GM12873 (cell line): ENCODE data around the gene AGRP.
A peak's percentile ranks its signal among the peaks of the same experiment; 100 is the strongest.

Experiments used
- TF ChIP-seq, protein P1 (sequence below): IDR thresholded peaks from 2 replicates; pipeline ENCODE4 v1.5.1; 2012; ENCODE audit warnings: low read depth, mild to moderate bottlenecking, moderate library complexity, low read length, control low read depth; ENCODE audit not compliant: insufficient read depth; ENCODE audit errors: missing control alignments

Gene AGRP

DNA sequence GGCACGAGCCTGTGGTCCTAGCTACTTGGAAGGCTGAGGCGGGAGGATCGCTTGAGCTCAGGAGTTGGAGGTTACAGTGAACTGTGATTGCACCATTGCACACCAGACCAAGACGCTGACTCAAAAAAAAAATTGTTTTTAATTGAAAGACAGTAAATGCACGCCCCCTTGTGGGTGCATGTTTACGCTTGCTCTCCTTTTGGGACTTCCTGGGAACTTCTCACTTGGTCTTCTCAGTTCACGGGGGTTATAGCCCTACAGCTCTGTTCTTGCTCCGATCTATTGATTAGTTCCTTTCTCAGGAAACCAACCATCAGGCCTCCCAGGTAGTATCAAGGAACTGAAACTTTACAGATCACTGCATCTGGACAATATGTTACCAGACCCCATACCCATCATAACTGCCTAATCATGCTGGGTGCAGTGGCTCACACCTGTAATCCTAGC is 31.1 kb upstream of the AGRP start:
- TF ChIP-seq, protein P1, sequence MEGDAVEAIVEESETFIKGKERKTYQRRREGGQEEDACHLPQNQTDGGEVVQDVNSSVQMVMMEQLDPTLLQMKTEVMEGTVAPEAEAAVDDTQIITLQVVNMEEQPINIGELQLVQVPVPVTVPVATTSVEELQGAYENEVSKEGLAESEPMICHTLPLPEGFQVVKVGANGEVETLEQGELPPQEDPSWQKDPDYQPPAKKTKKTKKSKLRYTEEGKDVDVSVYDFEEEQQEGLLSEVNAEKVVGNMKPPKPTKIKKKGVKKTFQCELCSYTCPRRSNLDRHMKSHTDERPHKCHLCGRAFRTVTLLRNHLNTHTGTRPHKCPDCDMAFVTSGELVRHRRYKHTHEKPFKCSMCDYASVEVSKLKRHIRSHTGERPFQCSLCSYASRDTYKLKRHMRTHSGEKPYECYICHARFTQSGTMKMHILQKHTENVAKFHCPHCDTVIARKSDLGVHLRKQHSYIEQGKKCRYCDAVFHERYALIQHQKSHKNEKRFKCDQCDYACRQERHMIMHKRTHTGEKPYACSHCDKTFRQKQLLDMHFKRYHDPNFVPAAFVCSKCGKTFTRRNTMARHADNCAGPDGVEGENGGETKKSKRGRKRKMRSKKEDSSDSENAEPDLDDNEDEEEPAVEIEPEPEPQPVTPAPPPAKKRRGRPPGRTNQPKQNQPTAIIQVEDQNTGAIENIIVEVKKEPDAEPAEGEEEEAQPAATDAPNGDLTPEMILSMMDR: peak; percentile 75

DNA sequence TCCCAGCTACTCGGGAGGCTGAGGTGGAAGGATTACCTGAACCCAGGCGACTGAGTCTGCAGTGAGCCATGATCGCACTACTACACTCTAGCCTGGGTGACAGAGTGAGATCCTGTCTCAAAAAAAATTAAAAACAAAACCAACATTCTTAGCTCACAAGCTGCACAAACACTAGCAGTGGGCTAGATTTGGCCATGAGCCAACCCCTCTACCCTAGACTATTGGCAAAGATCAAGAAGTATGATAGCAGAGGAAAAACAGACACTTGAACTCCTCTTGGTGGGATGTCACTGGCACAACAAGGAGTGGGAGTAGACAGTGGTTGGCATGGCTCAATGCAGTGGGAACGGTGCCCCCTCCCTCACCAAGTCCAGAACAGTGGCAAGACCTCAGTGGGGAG is 25.7 kb upstream of the AGRP start:
- TF ChIP-seq, protein P1: no peak

DNA sequence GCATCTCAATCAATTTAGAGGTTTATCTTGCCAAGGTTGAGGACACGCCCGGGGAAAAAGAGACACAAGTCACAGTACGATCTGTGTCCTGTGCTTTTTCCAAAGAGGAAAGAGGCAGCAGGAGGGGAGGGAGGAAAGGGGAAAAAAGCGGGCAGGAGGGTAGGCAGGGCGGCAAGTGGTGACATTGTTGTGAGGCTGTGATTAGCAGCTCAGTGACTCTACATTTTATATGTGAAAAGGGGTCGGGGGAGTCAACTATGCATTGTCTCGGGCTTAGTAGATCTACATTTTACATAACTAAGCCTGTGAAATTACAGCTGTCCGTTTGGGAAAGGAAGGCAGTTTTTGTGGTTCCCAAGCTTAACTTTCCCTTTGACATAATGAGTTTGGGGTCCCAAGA is 23.1 kb upstream of the AGRP start:
- TF ChIP-seq, protein P1: no peak

DNA sequence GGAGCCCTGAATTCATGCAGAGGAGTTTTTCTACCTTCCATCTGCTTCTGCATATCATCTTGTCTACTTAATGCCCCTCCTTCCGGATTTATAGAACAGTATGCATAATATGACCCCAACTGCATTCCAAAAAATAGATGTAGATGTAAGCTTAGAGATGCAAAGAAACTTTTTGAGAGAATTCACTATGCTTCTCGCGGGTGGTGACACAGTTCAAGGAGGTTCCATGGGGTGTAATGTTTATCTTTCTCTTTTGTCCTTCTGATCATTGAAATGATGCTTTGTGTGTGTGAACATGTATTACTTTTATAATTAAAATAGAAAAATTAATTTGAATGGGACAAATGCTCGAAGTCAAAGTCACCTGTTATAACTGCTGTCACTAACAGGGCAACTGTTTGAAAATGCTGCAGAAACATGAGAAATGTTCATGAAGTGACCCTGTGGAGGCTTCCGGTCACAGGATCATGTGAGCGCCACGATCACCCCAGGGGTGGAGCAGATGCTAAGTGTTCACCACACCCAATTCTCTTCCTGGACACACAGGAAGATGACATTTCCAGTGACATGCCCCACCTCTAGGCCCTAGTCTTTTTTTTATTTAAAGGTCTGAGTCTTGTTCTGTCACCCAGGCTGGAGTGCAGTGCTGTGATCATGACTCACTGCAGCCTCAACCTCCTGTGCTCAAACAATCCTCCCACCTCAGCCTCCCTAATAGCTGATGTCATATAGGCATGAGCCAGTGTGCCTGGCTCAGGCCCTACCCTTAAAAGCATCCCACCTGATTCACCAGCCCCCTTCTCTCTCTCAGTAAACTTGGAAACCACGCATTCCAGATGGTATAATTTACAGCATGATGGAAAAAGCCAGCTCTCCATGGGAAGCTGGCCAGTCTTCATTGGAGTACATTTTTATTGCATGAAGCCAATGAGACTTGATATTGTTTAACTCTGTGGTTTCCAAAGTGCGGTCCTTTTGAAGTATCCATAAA is 21.0 kb upstream of the AGRP start:
- TF ChIP-seq, protein P1: no peak

DNA sequence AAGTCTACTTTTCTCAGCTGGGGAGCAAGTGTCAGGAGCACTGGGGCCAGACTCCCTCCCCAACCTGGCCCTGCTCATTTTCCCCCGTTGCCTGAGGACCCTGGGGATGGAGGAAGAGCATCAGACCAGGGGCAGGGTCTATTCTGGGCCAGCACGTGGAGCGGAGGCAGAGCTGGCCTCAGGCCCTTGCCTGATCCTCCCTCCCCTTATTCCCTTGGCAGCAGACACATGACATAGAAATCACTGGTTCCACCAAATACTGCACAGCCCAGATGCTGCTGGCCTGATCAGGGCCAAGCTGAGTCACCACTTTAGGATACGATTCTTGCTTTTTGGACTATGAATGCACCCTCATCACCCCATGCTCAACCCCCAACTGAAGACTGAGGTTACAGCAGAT is 15.8 kb upstream of the AGRP start:
- TF ChIP-seq, protein P1: no peak

DNA sequence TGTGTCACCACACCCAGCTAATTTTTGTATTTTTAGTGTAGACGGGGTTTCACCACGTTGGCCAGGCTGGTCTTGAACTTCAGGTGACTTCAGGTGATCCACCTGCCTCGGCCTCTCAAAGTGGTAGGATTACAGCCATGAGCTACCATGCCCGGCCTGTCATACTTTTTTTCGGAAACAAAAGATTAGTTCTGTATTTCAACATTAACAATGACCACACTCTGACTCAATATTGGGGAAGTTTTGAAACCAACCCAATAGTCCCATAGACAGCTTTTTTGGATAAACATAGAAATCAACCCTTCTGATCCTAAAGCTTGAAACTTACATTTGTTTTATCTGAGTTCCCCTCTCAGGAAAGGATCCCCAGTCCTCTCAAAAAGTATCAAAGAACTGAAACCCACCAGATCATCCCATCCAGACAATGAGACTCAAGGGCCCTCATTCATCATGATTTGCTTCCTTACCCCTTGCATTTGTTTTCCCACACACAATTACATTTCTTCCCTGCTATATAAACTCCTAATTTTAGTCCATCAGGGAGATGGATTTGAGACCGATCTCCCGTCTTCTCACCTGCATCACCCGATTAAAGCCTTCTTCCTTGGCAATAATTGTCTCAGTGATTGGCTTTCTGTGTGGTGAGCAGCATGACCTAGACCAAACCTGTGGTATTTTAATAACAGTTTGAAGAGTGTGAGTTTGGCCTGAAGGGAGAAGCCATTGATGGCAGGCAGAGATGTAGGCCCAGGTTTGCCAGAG is 7.2 kb upstream of the AGRP start:
- TF ChIP-seq, protein P1: no peak

DNA sequence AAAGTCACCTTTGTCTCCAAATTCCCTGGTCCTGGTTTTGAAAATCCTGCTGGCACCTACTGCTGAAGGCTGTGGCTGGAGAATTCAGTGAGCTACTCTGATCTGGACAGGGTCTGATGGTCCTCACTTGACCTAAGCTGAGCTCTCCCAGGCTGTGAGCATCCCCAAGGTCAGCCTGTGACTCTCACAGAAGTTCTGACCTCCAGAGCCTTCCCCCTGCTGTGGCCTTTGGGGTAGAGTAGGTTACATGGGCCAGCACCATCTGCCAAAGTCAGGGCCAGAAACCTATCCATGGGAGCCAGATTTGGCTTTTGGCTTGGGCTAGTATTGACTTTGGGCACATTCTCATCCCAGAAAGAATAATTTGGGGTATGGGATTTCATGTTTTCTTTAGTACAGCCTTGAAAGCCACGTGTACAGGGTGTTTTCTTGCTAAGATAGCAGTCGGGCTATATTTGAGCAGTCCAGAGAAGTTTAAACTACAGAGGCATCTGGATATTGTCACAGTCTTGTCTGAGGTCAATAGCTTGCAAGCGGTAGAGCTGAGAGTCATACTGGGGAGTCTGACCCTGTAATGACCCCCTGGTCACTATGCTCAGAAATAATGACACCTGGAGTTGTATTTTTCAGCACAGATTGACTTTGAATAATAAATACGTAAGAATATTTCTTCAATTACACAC is 6.2 kb upstream of the AGRP start:
- TF ChIP-seq, protein P1: no peak
